ENCODE results near the gene FBXL14.
"Not testable (repeated sequence)": the region's sequence is repeated elsewhere in the genome, so short reads cannot be mapped to it uniquely, and the experiment has no call there.

Gene FBXL14

GRCh38 chr12:1567852-1568251, 26.5 kb downstream of the FBXL14 start:
- no peak for DNase-seq

DNA sequence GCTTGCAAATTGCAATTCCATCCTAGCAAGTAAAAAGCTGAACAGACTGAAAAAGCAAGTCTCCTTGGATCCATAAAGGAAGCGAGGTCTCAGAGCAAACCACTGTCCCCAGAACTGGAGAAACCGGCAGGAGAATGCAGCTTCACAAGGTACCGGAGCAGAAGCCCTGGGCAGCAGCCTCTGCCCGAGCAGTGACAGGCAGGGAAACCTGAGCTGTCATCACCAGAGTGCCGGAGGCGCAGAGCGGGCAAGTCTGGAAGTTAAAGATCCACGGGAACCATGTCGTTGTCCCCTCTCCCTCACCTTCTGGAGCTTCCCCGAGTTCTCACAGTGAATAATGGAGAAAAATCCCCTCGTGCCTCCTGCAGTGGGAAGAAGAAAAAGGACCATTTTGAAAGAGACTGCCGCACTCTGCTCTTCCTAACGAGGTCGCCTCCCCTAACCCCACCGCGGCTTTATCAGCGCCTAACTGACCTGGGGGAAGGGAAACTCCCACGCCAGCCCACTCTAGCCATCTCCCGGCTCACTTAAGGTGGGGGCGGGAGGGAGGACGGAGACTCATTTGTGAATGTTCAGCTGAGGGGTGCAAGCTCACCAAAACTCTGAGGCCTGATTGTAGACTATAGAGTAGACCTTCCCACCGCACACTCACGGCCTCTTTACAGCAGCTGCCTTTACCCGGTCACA, 27.8 kb downstream of the FBXL14 start:
- no peak for DNase-seq

GRCh38 chr12:1565172-1565571, 29.2 kb downstream of the FBXL14 start:
- DNase-seq: no peak

DNA sequence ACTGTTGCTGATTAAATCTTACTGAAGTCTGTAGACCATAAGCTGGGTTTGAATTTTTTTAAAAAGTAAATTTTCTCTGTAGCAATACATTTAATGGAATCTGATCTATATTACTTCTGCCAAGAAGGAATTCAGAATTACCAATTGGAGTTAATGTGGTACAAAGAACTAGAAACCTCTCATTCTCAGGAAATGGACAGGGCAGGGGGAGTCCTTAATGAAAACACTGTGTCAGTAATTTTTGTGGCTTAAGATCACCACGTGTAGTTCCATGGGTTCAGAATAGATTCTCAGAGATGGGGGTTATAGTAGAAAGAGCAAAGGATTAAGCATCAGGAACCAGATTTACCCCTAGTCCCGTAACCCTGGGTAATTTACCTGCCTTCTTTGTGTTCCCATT, 30.3 kb downstream of the FBXL14 start:
- no peak for DNase-seq

- DNase-seq: no peak
These were observed 31.5 kb downstream of the FBXL14 start for GRCh38 chr12:1562813-1563407.

DNA sequence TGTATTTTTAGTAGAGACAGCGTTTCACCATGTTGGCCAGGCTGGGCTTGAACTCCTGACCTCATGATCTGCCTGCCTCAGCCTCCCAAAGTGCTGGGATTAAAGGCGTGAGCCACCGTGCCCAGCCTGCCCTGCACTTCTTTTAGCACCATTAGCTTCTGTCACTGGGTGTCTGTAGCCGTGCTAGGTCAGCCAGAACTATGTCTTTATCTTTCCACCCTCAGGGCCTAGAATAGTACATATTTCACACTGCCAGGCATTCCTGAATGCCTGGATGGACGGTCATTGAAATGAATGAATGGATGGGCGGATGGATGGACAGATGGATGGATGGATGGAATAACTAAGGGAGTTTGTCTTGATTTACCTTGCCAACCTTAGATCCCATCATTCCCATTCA, 33.7 kb downstream of the FBXL14 start:
- DNase-seq: no peak

GRCh38 chr12:1559676-1560091, 34.7 kb downstream of the FBXL14 start:
- peak; percentile 28 for DNase-seq

DNA sequence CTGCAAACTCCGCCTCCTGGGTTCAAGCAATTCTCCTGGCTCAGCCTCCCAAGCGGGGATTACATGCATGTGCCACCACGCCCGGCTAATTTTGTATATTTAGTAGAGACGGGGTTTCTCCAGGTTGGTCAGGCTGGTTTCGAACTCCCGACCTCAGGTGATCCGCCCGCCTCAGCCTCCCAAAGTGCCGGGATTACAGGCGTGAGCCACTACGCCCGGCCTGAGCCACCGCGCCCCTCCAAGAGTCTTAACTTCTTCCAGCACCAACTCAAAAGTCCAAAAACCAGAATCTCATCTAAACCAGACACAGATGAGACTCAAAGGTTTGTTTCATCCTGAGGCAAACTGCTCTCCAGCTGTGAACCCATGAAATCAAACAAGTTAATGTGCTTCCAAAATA, 36.3 kb downstream of the FBXL14 start:
- not testable (repeated sequence) for DNase-seq

DNA sequence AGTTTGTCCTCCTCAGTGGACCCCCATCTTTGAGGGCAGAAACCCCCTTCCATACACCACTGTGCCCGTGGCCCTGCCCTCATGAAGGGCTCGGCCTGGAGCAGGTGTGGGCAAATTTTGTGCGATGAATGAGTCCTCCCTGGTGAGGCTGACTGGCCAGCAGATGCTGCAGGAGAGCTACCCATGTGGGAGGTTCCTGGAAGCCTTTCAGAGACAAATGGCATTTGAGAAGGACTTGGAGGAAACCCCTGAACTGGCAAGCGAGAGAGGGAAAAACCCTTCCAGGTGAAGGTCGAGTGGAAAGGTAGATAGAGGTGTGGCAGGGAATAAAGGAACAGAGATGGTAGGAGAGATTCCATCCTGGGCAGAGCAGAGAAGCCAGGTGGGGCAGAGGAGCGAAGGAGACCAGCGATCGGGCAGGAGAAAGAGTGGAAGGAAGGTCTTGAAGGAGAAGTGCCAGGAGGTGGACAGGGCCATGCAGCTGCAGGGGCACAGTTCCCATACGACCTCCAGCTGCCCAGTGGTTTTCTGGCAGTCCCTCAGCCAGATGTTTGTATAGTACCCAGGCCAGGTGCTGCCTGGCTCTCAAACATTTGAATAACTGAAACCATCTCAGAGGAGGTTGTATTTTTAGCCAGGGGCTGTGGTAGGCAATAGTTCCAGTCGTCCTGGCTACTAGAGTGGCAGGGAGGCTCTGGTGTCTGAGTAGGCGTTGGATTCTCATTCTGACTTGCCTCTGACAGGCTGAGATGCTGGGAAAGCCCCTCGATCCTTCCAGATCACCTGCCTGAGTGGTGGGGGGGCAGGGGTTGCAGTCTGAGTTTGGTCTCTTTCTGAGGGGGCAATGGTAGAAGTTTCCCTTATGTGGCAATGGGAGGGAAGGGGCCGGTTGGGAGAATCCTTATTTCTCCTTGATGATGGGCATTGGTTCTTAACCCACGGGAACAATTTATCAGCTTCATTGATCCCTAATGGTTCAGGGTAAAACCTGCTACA, 40.1 kb downstream of the FBXL14 start:
- no peak for DNase-seq

DNA sequence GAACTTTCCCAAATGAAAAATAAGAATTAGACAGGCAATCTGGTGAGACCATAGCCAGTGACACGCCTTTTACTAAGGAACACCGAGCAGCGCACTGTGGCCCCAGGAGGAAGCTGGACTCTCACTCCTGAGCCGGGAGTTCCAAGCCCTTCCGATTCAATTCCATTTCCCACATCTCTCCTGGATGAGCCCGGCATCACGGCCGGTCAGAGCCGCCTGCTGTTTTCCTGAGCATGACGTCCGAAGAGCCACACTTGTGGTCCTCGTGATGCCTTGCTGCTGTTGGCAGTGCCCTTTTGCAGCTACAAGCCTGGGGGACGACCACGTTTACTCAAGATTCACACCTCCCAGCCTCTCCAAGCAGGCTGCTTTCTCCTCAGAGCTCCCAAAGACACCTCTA, 40.8 kb downstream of the FBXL14 start:
- DNase-seq: no peak

GRCh38 chr12:1552911-1553491, 41.4 kb downstream of the FBXL14 start:
- DNase-seq: no peak

GRCh38 chr12:1552171-1552570, 42.2 kb downstream of the FBXL14 start:
- no peak for DNase-seq

- no peak for DNase-seq
These were observed 42.9 kb downstream of the FBXL14 start for GRCh38 chr12:1551496-1551895.

DNA sequence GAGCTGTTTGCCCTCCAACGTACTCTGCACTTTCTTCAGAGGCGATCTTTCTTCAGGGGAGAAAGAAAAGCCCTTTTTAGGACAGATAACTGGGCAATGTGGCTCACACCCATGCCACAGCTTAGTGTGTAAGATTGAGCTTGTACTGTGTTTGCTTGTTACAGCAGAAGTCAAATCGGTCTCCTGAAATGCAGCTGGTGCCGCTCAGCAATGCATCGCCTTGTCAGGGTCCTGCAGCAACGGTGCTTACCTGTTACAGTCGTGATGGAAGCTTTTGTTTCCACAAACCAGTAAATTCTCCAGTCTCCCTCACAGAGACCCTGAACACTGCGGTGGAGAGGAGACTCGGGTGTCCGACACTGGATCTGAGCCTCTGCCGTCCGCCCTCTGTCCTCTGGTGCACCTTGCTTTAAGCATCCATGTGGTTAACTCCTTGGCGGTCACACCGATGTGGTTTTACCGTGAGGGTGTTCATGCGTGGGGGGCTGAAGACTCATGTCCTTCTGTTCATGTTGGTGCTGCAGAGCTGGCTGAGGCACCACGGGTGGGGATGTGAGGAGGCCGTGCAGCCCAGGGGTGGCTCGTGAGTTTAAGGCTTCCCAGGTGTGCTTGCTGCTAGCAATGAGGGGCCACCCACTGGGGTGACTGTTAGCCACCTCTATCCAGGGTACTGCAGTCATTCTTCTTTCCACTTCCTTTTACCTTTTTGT, 47.3 kb downstream of the FBXL14 start:
- DNase-seq: no peak

DNA sequence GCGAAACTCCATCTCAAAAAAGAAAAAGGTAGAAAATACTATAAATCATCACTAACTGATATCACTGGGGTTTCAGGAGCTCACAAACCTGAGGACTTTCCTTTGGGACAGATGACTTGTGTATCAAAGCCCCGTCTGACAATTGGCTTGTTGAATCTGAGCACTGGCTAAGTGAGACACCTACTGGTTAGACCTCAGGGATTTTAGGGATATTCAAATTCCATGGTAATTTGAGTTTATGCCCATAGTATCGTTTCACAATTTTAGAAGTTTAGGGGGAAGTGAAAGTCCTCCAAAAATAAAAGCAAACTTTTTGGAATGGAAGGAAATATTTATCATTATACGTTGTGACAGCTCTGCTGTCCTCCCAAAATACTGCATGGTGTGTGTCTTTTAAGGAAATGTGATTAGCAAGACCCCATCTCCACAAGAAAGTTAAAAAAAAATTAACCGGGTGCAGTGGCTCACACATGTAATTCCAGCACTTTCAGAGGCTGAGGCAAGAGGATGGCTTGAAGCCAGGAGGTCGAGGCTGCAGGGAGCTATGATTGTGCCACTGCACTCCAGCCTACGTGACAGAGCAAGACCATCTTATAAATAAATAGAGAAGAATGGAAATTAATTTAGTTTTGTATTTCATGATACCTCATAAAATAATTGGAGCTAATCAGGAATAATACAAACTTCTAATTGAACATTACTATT, 49.2 kb downstream of the FBXL14 start:
- DNase-seq: no peak

GRCh38 chr12:1542599-1542998, 51.8 kb downstream of the FBXL14 start:
- no peak for DNase-seq

DNA sequence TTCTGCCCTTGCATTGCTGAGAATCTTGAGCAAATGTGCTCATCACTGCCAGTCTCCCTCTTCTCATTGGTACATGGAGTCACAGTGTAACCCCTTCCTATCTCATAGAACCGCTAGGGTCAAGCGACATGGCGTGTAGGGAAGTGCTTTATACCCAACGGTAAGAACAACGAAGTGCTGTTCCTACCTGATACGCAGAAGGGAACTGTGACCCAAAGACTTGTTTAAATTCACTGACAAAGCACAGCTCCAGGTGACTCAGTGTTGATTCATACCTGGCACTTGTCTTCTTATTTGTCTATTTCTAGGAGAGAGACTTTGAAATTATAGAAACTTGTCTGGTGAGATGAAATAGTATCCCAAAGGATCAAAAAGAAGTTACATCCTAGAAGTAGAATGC, 53.7 kb downstream of the FBXL14 start:
- DNase-seq: no peak

GRCh38 chr12:1539135-1539534, 55.2 kb downstream of the FBXL14 start:
- DNase-seq: no peak

- DNase-seq: no peak
These were observed 57.6 kb downstream of the FBXL14 start for GRCh38 chr12:1536817-1537216.

- no peak for DNase-seq
These were observed 59.6 kb downstream of the FBXL14 start for GRCh38 chr12:1534748-1535147.

GRCh38 chr12:1533602-1534304, 60.6 kb downstream of the FBXL14 start:
- DNase-seq: no peak
